ENCODE results near the gene SCN7A. TPM values are rescaled to one million over a fixed set of nuclear protein-coding genes. Genes with fewer than 3 reads are reported as not detected.

Gene SCN7A
- total RNA-seq, 4 donors from 2014 or later: 13.8 to 23.3 (median 21.5) TPM

- TF ChIP-seq POLR2AphosphoS5 (IDR thresholded peaks at IDR 0.05) (no peak), POLR2A (IDR thresholded peaks at IDR 0.05) (no peak), EP300 (IDR thresholded peaks at IDR 0.05; ENCODE audit: low read depth) (no peak), CTCF (IDR thresholded peaks at IDR 0.05) (no peak)
- intact Hi-C loops (cut with DNase I; ENCODE audit: low total_unique reads): no loop called here
- in situ Hi-C loops (cut with MboI; ENCODE audit: low pct_ligation_motif_present in 1 of 4, low pct_unique_long_range_greater_than_20kb in 1 of 4, low sequenced_read_pairs in 3 of 4): no loop called here
Measured at GRCh38 chr2:166365239-166365638, 128.8 kb downstream of the SCN7A start.

GRCh38 chr2:166364476-166365161, 129.4 kb downstream of the SCN7A start:
- Histone ChIP-seq H3K27ac (no peak overlapping the region), H3K36me3 (no peaks in the 10 kb centered on the region), H3K4me1 (peaks cover 0 to 2% (median 0%) of the 10 kb centered on the region in 4 donors), H3K27me3 (no peaks in the 10 kb centered on the region), H3K4me3 (no peak overlapping the region), H3K9me3 (no peaks in the 10 kb centered on the region)
- intact Hi-C loops (cut with DNase I; ENCODE audit: low total_unique reads) (no loop called here), in situ Hi-C loops (cut with MboI; ENCODE audit: low pct_ligation_motif_present in 1 of 4, low pct_unique_long_range_greater_than_20kb in 1 of 4, low sequenced_read_pairs in 3 of 4) (no loop called here)
- no peak for DNase-seq
- 87 to 90% methylated on average over 9 of the region's 9 CpGs for WGBS, 2 donors (ENCODE audit: low coverage in 1 of 2)
- TF ChIP-seq POLR2A (IDR thresholded peaks at IDR 0.05) (no peak), EP300 (IDR thresholded peaks at IDR 0.05; ENCODE audit: low read depth) (no peak), CTCF (IDR thresholded peaks at IDR 0.05) (no peak), POLR2AphosphoS5 (IDR thresholded peaks at IDR 0.05) (no peak)

More at GRCh38 chr2:166365239-166365638, 128.8 kb downstream of the SCN7A start:
- H3K36me3 ChIP-seq: no peaks in the 10 kb centered on the region
- no peaks in the 10 kb centered on the region for H3K27me3 ChIP-seq
- H3K4me3 ChIP-seq: no peak overlapping the region
- no peak for DNase-seq
- no peaks in the 10 kb centered on the region for H3K9me3 ChIP-seq
- peaks cover 0 to 2% (median 0%) of the 10 kb centered on the region in 4 donors for H3K4me1 ChIP-seq
- no peak overlapping the region for H3K27ac ChIP-seq
- 96 to 97% methylated on average over 3 of the region's 3 CpGs for WGBS, 2 donors (ENCODE audit: low coverage in 1 of 2)

GRCh38 chr2:166361351-166362153, 132.5 kb downstream of the SCN7A start:
- peak; percentile 48 to 62 (median 53) for TF ChIP-seq CTCF (IDR thresholded peaks at IDR 0.05)
- TF ChIP-seq POLR2A (IDR thresholded peaks at IDR 0.05): no peak
- no peak for TF ChIP-seq EP300 (IDR thresholded peaks at IDR 0.05; ENCODE audit: low read depth)
- in situ Hi-C loops (cut with MboI; ENCODE audit: low pct_ligation_motif_present in 1 of 4, low pct_unique_long_range_greater_than_20kb in 1 of 4, low sequenced_read_pairs in 3 of 4): no loop called here

GRCh38 chr2:166360906-166361305, 133.1 kb downstream of the SCN7A start:
- no peak for DNase-seq
- H3K27ac ChIP-seq: no peak overlapping the region
- H3K36me3 ChIP-seq: no peaks in the 10 kb centered on the region
- WGBS, 2 donors (ENCODE audit: low coverage in 1 of 2): 51 to 53% methylated on average over 2 of the region's 2 CpGs
- H3K4me1 ChIP-seq: peaks cover 0 to 2% (median 0%) of the 10 kb centered on the region in 4 donors
- in situ Hi-C loops (cut with MboI; ENCODE audit: low pct_ligation_motif_present in 1 of 4, low pct_unique_long_range_greater_than_20kb in 1 of 4, low sequenced_read_pairs in 3 of 4) (no loop called here), intact Hi-C loops (cut with DNase I; ENCODE audit: low total_unique reads) (no loop called here)
- no peak for TF ChIP-seq CTCF (IDR thresholded peaks at IDR 0.05)
- TF ChIP-seq EP300 (IDR thresholded peaks at IDR 0.05; ENCODE audit: low read depth): no peak
- TF ChIP-seq POLR2AphosphoS5 (IDR thresholded peaks at IDR 0.05): no peak
- no peak for TF ChIP-seq POLR2A (IDR thresholded peaks at IDR 0.05)
- no peaks in the 10 kb centered on the region for H3K27me3 ChIP-seq
- no peaks in the 10 kb centered on the region for H3K9me3 ChIP-seq
- H3K4me3 ChIP-seq: no peak overlapping the region

More at GRCh38 chr2:166361351-166362153, 132.5 kb downstream of the SCN7A start:
- H3K36me3 ChIP-seq: no peaks in the 10 kb centered on the region
- no peak for DNase-seq
- no peaks in the 10 kb centered on the region for H3K27me3 ChIP-seq
- 33 to 65% methylated on average over 2 to 3 of the region's 3 CpGs for WGBS, 2 donors (ENCODE audit: low coverage in 1 of 2)
- H3K27ac ChIP-seq: no peak overlapping the region
- H3K4me1 ChIP-seq: peaks cover 0 to 2% (median 0%) of the 10 kb centered on the region in 4 donors
- intact Hi-C loops (cut with DNase I; ENCODE audit: low total_unique reads): no loop called here
- H3K4me3 ChIP-seq: no peak overlapping the region
- no peaks in the 10 kb centered on the region for H3K9me3 ChIP-seq
